Vagina (tissue), 2 donors: ENCODE measurements around the gene TCOF1.

Experiments
- CTCF ChIP-seq, 3 experiments: fragments of 450-650 bp in 2 of 3; fragments of 200-600 bp in 1 of 3; sonication (generic) in 1 of 3; IDR thresholded peaks; one replicate each; pipeline ENCODE4 v1.5.1; 2017 to 2019; ENCODE audit warnings: antibody characterized with exemption in 3 of 3, mild to moderate bottlenecking in 2 of 3, moderate library complexity in 2 of 3
- POLR2A ChIP-seq, 2 donors: fragments of 450-650 bp; IDR thresholded peaks; one replicate each; pipeline ENCODE4 v1.6.1; 2017; ENCODE audit warnings: antibody characterized with exemption in 2 of 2, mild to moderate bottlenecking in 2 of 2, moderate library complexity in 2 of 2
- POLR2AphosphoS5 ChIP-seq, 2 donors: sonication (generic); formaldehyde crosslinking; IDR thresholded peaks; one replicate each; pipeline ENCODE4 v1.9.0; 2017; ENCODE audit warnings: antibody characterized with exemption in 2 of 2, mild to moderate bottlenecking in 2 of 2, low read depth in 1 of 2; ENCODE audit not compliant: insufficient read depth in 1 of 2

- TF ChIP-seq CTCF (IDR thresholded peaks at IDR 0.05) = peak; percentile 74 to 82 (median 78)
- TF ChIP-seq POLR2AphosphoS5 (IDR thresholded peaks at IDR 0.05; ENCODE audit: insufficient read depth in 1 of 2, low read depth in 1 of 2) = no peak
- no peak for TF ChIP-seq POLR2A (IDR thresholded peaks at IDR 0.05)
Observed at GRCh38 chr5:150436141-150436680, 78.7 kb downstream of the TCOF1 start.
